ENCODE results near the gene PDXK.

The PDXK gene

GRCh38 chr21:43783098-43783700 is 64.3 kb downstream of the PDXK start:
- no peak for DNase-seq (ENCODE audit: low spot score)

DNA sequence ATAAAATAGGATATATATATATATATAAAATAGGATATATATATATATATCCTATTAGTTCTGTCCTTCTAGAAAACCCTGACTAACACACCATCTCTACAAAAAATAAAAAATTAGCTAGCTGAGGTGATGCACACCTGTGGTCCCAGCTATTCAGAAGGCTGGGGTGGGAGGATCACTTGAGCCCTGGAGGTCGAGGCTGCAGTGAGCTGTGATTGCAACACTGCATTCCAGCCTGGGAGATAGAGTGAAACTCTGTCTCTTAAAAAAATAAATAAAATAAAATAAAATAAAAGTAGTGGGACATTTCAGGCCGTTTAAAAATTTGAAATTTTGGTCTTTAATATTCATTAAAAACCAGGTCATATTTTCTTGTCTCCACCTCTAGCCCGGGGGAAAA is 66.2 kb downstream of the PDXK start:
- no peak for DNase-seq (ENCODE audit: low spot score)

DNA sequence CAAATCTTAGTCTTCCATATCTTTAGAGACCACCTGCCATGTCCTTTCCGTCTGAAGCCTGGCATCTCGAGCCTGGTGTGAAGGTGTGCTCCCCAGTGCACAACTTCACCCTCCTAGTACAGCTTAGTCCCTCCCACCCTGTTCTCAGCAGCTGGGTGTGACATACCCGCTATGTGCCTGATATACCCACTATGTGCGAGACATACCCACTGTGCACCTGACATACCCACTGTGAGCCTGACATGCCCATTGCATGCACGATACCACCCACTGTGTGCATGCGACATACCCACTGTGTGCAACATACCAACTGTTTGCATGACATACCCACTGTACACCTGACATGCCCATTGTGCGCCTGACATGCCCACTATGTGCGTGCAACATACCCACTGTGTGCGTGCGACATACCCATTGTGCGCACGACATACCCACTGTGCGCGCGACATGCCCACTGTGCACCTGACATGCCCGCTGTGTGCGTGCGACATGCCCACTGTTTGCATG is 67.4 kb downstream of the PDXK start:
- DNase-seq (ENCODE audit: low spot score): no peak

GRCh38 chr21:43786807-43787440 is 68.0 kb downstream of the PDXK start:
- DNase-seq (ENCODE audit: low spot score): no peak

GRCh38 chr21:43789276-43790009 is 70.5 kb downstream of the PDXK start, which contains the start of gene RRP1:
TSS of gene RRP1 (plus strand) at chr21:43789577. CDS start at chr21:43789630, 53 bp downstream.
- DNase-seq (ENCODE audit: low spot score): peak; percentile 99

DNA sequence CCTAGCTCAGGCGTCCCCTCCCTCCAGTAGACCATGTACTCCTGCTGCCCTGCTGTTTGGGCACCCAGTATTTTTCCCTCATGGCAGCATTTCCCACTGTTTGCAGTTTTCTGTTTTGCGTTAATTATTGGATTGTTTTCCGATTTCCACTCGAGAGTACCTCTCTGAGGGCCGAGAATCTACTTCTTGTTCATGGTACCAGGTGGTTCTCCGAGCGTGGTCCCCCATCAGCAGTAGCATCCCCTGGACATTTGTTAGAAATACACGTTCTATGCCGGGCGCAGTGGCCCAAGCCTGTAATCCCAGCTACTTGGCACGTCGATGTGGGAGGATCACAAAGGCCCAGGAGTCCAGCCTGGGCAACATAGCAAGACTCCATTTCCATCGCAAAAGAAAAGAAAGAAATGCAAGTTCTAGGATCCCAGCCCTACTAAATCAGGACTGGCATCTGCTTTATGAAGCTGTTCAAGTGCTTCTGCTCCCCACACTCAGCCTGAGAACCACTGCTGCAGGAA is 71.1 kb downstream of the PDXK start:
- no peak for DNase-seq (ENCODE audit: low spot score)

DNA sequence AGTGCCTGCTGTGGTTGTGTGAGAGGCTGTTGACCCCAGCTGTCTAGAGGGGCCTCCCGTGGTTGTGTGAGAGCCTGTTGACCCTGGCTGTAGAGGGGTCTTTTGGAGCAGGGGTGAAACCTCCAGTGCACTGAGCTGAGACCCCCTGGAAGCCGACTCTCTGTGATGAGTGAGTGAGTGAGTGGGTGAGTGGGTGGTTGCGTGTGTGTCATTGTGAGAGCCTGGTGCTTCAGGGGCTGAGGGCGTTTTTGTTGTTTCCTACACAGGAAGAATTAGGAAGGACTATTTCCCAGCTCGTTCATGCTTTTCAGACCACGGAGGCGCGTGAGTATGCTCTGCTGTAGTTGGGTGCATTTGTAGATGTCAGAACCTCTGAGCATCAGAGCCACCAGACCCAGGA is 73.5 kb downstream of the PDXK start:
- DNase-seq (ENCODE audit: low spot score): no peak

GRCh38 chr21:43793243-43793642 is 74.3 kb downstream of the PDXK start:
- no peak for DNase-seq (ENCODE audit: low spot score)

DNA sequence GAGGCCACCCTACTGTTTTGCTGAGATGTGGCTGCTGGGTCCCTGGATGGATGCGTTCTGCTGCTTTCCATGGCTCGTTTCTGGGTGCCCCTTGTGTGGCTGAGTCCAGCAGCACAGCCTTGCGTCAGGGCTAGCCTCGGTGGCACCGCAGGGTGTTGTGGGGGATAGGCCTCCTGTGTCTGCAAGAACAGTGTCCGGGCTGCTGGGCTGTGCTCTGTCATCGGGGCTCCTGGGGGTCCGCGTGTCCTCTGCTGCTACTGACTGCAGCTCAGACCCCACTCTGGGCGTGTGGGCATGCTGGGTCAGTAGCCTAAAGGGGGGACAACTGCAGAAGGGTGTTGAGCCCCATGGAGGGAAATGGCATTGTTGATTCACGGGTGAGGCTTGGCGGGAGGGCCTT is 75.4 kb downstream of the PDXK start:
- DNase-seq (ENCODE audit: low spot score): no peak

DNA sequence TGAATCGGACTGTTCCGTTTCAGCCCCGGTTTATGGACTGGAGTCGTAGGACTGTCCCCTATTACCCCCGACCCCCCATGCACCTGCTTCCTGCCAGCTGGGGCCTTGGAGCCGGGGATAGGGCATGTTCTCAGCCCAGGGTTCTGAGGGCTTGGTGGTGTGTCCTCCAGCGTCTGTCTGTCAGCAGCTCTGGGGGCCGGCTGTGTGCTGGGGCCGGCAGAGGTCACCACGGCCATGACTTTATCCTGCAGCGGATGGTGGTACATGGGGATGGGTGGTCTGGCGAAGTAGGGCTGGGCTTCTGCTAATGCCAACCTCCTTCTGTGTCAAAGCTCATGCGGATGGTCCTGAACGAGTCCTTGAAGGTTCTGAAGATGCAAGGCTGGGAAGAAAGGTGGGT is 75.9 kb downstream of the PDXK start:
- DNase-seq (ENCODE audit: low spot score): no peak

- no peak for DNase-seq (ENCODE audit: low spot score)
Observed at GRCh38 chr21:43797415-43797814, 78.5 kb downstream of the PDXK start.

DNA sequence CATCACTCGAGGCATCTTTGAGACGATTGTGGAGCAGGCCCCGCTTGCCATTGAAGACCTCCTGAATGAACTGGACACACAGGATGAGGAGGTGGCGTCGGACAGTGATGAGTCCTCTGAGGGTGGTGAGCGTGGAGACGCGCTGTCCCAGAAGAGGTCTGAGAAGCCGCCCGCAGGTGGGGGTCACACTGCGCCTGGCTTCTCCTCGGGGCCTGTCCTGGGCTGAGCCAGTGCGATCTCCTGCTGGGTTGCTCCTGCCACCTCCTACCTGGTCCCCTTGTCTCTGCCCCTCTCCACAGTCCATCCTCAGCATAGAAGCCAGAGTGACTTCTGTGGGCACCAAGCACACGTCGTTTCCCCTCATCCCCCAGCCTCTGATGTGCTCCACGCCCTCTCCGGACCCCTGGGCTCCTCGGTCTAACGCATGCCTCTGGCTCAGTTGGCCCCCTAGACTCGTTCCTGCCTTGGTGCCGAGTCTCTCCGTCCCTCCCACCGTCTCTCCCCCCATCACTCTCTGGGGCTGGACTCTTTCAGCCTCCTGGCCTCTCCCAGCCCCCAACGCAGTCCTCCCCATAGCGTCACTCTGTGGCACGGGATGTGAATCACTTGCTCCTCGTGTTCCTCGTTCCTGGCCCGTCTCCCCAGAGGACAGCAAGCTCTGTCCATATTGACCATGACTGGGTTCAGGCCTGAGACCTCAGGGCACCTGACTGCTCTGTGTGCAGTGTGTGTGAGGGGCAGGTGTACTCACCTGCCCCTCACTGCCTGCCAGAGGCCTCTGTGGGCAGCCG is 79.2 kb downstream of the PDXK start:
- no peak for DNase-seq (ENCODE audit: low spot score)

DNA sequence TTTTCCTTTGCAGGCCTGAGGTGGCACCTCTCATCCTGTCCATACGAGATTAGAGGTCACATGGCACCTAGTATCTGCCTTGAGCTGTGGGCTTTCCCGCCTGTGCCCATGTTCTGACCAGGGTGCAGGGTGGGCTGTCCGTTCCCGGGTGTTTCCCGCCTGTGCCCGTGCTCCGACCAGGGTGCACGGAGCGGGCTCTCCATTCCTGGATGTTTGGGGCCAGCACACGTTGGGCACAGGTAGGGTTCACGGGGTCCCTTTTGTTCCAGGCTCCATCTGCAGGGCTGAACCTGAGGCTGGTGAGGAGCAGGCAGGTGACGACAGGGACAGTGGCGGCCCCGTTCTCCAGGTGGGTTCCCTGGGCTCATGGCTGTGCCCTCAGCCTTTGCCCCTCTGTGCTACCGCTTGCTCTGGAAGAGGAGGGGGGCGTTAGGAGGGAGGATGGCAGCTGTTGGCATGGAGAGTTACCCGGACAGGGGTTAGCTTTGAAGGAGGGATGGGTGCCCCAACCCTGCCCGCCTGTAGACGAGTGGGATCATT is 80.4 kb downstream of the PDXK start:
- no peak for DNase-seq (ENCODE audit: low spot score)

DNA sequence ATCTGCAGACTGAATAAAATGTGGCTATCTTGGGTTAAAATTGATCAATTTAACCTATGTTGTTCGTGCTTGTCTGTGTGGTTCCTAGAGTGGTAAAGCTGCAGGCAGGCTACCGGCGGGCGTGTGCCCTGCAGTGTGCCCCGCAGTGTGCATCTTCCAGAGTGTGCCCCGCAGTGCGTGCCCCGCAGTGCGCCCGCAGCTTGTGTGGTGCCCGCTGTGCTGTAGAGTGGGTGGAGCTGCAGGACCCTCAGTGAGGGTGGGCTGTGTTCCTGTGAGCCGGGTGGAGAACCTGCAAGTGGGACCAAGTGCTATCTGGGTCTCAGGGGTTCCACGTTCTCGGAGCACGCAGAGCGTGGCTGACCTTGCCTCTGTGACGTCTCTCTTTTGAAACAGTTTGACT is 81.2 kb downstream of the PDXK start:
- DNase-seq (ENCODE audit: low spot score): no peak

DNA sequence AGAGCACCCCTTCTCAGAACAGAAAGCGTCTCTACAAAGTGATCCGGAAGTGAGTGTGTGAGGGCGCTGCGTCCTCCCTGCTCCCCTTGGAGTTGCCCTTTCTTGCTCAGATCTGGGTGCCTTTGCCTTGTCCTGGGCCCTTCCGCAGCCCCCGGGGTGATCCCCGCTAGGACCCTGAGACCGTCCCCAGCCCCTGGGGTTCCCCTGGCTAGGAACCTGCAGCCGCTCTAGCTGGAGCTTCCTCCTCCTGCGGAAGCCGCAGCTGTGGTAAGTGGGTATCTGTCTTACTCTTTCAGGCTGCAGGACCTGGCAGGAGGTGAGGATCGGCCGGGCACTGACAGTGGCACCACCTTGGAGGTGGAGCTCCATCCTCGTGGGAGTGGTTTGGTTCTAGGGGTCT is 81.6 kb downstream of the PDXK start:
- no peak for DNase-seq (ENCODE audit: low spot score)

DNA sequence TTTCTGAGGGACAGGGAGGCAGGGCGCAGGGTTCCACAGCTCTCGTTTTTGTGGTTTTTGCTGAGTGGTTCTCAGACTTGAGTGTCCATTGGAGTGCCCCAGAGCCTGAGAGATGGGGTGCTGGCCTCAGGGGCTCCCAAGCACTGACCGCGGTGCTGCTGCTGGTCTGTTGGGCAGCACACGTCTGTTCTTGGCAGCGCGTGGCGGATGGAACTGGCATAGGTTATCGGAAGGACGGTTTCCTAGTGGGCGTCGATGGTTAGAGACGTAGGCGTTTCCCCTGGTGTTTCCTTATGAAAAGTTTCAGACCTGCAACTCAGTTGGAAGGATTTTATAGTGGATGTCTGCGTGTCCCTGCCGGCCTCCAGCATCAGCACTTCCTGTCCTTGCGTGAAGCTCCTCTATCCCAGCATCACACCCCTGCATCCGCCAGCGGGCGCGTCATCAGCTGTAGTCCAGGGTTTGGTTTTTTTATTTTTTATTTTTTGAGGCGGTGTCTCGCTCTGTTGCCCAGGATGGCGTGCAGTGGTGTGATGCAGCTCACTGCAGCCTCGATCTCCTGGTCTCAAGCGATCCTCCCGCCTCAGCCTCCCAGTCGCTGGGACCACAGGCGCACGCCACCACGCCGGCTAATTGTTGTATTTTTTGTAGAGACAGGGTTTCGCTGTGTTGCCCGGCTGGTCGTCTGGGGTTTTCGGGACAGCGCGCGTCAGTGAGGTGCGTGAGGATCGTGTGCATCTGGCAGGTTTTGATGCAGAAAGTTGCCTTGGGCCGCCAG is 82.3 kb downstream of the PDXK start:
- DNase-seq (ENCODE audit: low spot score): no peak

DNA sequence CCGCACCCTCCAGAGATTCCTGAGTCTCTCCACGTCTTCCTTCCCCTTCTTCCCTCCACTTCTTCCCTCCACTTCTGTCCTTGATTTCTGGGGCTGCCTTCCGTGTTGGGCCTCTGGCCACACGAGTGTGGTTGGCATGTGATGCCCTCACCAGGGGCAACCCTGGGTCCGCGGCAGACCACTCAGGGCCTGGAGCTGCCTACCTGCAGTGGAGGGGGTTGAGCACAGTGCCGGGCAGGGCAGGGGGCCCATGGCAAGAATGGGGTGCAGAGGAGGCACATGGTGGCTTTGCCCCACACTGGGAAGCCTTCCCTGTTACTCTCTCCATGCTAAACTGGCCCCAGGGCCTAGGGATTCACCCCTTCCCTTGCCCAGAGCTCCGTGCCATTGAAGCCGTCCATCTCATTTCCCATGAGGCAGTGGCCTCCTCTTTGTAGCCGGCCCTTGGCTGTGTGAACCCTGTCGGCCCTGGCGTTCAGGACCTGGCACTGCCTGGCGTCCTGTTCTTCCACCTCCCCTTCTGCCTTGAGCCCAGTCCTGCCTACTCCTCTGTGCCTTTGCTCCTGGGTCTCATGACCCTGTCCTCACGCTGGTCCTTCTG is 83.9 kb downstream of the PDXK start:
- no peak for DNase-seq (ENCODE audit: low spot score)

GRCh38 chr21:43803558-43804300 is 84.8 kb downstream of the PDXK start:
- no peak for DNase-seq (ENCODE audit: low spot score)

DNA sequence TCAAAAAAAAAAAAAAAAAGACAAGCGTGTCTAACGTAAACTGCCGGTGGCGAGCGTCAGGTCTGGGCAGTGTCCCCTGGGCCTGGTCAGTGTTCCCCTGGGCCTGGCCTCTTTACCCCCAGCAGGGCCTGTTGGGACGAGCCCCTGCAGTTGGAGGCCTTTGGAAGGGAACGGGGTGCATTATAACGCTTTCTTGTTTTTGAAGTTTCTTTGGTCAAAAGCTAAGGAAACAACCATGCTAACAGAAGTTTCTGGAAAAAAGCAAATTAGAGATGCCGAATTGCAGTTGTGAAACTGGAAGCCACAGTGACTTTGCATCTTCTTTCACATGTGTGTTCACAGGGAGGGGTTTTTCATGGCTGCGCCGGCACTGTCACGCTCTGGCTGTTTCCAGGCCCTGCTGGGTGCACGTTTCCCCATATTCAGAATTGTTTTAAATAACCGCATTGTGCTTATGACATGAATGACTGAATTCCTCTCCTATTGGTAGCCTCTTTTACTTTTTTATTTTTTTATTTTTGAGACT is 86.4 kb downstream of the PDXK start:
- DNase-seq (ENCODE audit: low spot score): no peak
